HepG2 (cell line): ENCODE data around the gene PAX4. TPM values are rescaled to one million over a fixed set of nuclear protein-coding genes. Genes with fewer than 3 reads are reported as not detected.

Experiments
- ATF7 ChIP-seq, 2 experiments: fragments of 450-650 bp in 1 of 2; sonication (generic) in 1 of 2; formaldehyde crosslinking in 1 of 2; IDR thresholded peaks; 2 replicates each; pipeline versions ENCODE4 v1.4.0 to v1.6.1; 2016 to 2020; ENCODE audit warnings: antibody characterized with exemption in 1 of 2, mild to moderate bottlenecking in 1 of 2, missing genetic modification reagents in 1 of 2
- CCAR2 ChIP-seq: fragments of 200-400 bp; formaldehyde crosslinking; optimal IDR thresholded peaks from 2 replicates; pipeline ENCODE3; 2018; ENCODE audit warnings: low read depth, mild to moderate bottlenecking, low read length, moderate library complexity
- HNF4A ChIP-seq: sonication (generic); formaldehyde crosslinking; IDR thresholded peaks from 2 replicates; pipeline ENCODE4 v1.4.0; 2020; ENCODE audit warnings: missing genetic modification reagents
- NFKB2 ChIP-seq: sonication (generic); formaldehyde crosslinking; IDR thresholded peaks from 2 replicates; pipeline ENCODE4 v1.4.0; 2020; ENCODE audit warnings: missing genetic modification reagents, borderline replicate concordance
- NFRKB ChIP-seq: fragments of 450-650 bp; IDR thresholded peaks from 2 replicates; pipeline ENCODE4 v1.6.1; 2017
- PAF1 ChIP-seq: IDR thresholded peaks from 2 replicates; pipeline ENCODE4 v1.6.1; 2016; ENCODE audit warnings: missing genetic modification reagents, missing compliant biosample characterization
- RXRB ChIP-seq: IDR thresholded peaks from 2 replicates; pipeline ENCODE4 v1.6.1; 2016; ENCODE audit warnings: borderline replicate concordance, missing genetic modification reagents, missing compliant biosample characterization
- SOX13 ChIP-seq, 3 experiments: fragments of 450-650 bp in 1 of 3; sonication (generic) in 1 of 3; formaldehyde crosslinking in 1 of 3; IDR thresholded peaks in 2 of 3; conservative IDR thresholded peaks in 1 of 3; 2 replicates each; pipeline versions ENCODE4 v1.5.0 to v1.6.1; 2016 to 2020; ENCODE audit warnings: antibody characterized with exemption in 1 of 3, mild to moderate bottlenecking in 1 of 3, missing compliant biosample characterization in 1 of 3, missing genetic modification reagents in 1 of 3, moderate library complexity in 1 of 3
- U2AF2 ChIP-seq: fragments of 200-400 bp; formaldehyde crosslinking; IDR thresholded peaks from 2 replicates; pipeline ENCODE4 v1.6.1; 2017; ENCODE audit warnings: low read depth, mild to moderate bottlenecking, low read length
- ZBTB7A ChIP-seq: sonication (generic); formaldehyde crosslinking; IDR thresholded peaks from 2 replicates; pipeline ENCODE4 v1.8.0; 2022; ENCODE audit warnings: mild to moderate bottlenecking, missing genetic modification reagents
- ZEB1 ChIP-seq: IDR thresholded peaks from 2 replicates; pipeline ENCODE4 v1.6.1; 2012; ENCODE audit warnings: mild to moderate bottlenecking, low read depth, inconsistent platforms; ENCODE audit not compliant: insufficient replicate concordance
- ZFAT ChIP-seq: sonication (generic); formaldehyde crosslinking; conservative IDR thresholded peaks from 2 replicates; pipeline ENCODE4 v1.8.1; 2023; ENCODE audit warnings: missing genetic modification reagents, inconsistent platforms
- ZNF512B ChIP-seq: sonication (generic); formaldehyde crosslinking; IDR thresholded peaks from 2 replicates; pipeline ENCODE4 v1.5.1; 2020; ENCODE audit warnings: missing genetic modification reagents, mild to moderate bottlenecking, borderline replicate concordance
- ZNF598 ChIP-seq: sonication (generic); formaldehyde crosslinking; IDR thresholded peaks from 2 replicates; pipeline ENCODE4 v1.5.1; 2020; ENCODE audit warnings: mild to moderate bottlenecking, missing genetic modification reagents, borderline replicate concordance
- ZNF614 ChIP-seq: IDR thresholded peaks from 2 replicates; pipeline ENCODE4 v1.6.1; 2018; ENCODE audit warnings: missing biosample characterization, missing genetic modification reagents, inconsistent platforms, borderline replicate concordance
- ZNF790 ChIP-seq: sonication (generic); formaldehyde crosslinking; IDR thresholded peaks from 2 replicates; pipeline ENCODE4 v1.8.0; 2022; ENCODE audit warnings: missing genetic modification reagents, mild to moderate bottlenecking, borderline replicate concordance
- ZNF879 ChIP-seq: sonication (generic); formaldehyde crosslinking; IDR thresholded peaks from 2 replicates; pipeline ENCODE4 v1.8.1; 2023; ENCODE audit warnings: missing genetic modification reagents
- polyA plus RNA-seq, 8 experiments: library from polyadenylated mRNA; depleted of rRNA in 3 of 8; stranded (reverse) in 7 of 8; unstranded in 1 of 8; fragments of >200 nt; fragmentation: Illumina TruSeq in 4 of 8; extraction: Trizol in 4 of 8; gene quantifications; 2 replicates each; pipeline versions ENCODE4 v1.2.1 to v1.2.3, GENCODE V29; 2011 to 2016; ENCODE audit warnings: low read depth in 4 of 8, missing spikeins in 1 of 8, mixed read lengths in 1 of 8; ENCODE audit not compliant: insufficient read depth in 1 of 8
- total RNA-seq, 5 experiments: library from RNA; depleted of rRNA; stranded (reverse); fragments of >200 nt; fragmentation: Illumina TruSeq; extraction: Trizol; gene quantifications; 2 replicates each; pipeline ENCODE4 v1.2.3, GENCODE V29; 2016; ENCODE audit warnings: low read depth in 1 of 5
- TF ChIP-seq, protein P1 (sequence below): IDR thresholded peaks from 2 replicates; pipeline ENCODE4 v1.6.1; 2016; ENCODE audit warnings: low read depth, borderline replicate concordance
- TF ChIP-seq, protein P2 (sequence below): sonication (generic); formaldehyde crosslinking; IDR thresholded peaks from 2 replicates; pipeline ENCODE4 v1.5.1; 2020; ENCODE audit warnings: mild to moderate bottlenecking, missing genetic modification reagents, moderate library complexity

The PAX4 gene
- total and polyA plus RNA-seq, 2 of the 13 experiments (the other 11 are each of a cell fraction or from before 2014, with no cell fraction given) = not detected

DNA sequence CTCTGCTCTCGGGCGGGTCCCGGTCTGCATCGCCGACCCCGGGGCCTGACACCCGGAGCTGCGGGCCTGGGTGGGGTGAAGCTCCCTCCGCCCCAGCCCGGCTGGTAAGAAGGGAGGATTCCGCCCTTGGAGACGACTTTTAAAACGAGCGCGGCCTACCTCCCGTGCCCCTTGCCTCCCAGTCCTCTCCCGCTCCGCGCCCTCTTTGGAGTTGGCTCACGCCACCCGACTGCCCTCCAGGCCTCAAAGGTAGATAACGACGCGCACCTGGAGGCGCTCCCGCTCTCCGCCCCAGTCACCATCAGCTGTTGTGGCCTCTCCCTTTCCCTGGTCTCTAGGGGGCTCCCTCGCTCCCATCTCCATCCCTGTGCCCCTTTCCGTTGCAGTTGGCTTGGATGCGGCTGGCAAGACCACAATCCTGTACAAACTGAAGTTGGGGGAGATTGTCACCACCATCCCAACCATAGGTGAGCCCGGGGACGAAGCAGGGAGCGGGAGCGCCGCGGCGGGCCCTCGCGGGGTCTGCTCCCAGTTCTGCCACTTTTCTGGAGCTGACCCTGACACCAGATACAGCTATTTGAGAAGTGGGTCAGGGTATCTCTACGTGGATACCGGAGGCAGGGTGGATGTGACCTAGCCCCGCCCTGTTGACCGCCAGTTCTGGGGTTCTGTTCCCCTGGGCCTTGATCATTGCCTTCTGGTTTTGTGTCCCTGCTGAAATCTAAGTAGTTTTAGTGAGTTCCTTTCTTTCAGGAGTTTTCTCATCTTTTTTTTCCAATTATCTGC, 29.1 kb downstream of the PAX4 start (continued):
- no peak for TF ChIP-seq ZFAT (CRISPR knock-in tag)
- TF ChIP-seq, protein P1, sequence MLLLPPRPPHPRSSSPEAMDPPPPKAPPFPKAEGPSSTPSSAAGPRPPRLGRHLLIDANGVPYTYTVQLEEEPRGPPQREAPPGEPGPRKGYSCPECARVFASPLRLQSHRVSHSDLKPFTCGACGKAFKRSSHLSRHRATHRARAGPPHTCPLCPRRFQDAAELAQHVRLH = 0 out of 2 replicates have a peak, but pooled peaks have one; percentile 23
- TF ChIP-seq ZNF614 = no peak
- no peak for TF ChIP-seq CCAR2
- peak; percentile 60; the same call in 1 of the 2 replicates for TF ChIP-seq NFKB2
- no peak for TF ChIP-seq ZNF790 (CRISPR knock-in tag)
- 0 out of 2 replicates have a peak, but pooled peaks have one; percentile 5 for TF ChIP-seq ZBTB7A (CRISPR knock-in tag)
- TF ChIP-seq ZNF598 (CRISPR knock-in tag) = peak; percentile 14; the same call in 1 of the 2 replicates
- no peak for TF ChIP-seq ZNF879 (CRISPR knock-in tag)
- no peak for TF ChIP-seq HNF4A (CRISPR knock-in tag)
- TF ChIP-seq RXRB (CRISPR knock-in tag) = no peak
- TF ChIP-seq PAF1 (CRISPR knock-in tag) = no peak
- no peak for TF ChIP-seq ZNF512B (CRISPR knock-in tag)
- no peak for TF ChIP-seq SOX13 (IDR thresholded peaks at IDR 0.05)
- TF ChIP-seq SOX13 (CRISPR knock-in tag; conservative IDR thresholded peaks at IDR 0.05 in 1 of 2, IDR thresholded peaks at IDR 0.05 in 1 of 2) = 0 out of 4 replicates have a peak, but pooled peaks of 1 of the 2 experiments have one; percentile 7
- TF ChIP-seq, protein P2, sequence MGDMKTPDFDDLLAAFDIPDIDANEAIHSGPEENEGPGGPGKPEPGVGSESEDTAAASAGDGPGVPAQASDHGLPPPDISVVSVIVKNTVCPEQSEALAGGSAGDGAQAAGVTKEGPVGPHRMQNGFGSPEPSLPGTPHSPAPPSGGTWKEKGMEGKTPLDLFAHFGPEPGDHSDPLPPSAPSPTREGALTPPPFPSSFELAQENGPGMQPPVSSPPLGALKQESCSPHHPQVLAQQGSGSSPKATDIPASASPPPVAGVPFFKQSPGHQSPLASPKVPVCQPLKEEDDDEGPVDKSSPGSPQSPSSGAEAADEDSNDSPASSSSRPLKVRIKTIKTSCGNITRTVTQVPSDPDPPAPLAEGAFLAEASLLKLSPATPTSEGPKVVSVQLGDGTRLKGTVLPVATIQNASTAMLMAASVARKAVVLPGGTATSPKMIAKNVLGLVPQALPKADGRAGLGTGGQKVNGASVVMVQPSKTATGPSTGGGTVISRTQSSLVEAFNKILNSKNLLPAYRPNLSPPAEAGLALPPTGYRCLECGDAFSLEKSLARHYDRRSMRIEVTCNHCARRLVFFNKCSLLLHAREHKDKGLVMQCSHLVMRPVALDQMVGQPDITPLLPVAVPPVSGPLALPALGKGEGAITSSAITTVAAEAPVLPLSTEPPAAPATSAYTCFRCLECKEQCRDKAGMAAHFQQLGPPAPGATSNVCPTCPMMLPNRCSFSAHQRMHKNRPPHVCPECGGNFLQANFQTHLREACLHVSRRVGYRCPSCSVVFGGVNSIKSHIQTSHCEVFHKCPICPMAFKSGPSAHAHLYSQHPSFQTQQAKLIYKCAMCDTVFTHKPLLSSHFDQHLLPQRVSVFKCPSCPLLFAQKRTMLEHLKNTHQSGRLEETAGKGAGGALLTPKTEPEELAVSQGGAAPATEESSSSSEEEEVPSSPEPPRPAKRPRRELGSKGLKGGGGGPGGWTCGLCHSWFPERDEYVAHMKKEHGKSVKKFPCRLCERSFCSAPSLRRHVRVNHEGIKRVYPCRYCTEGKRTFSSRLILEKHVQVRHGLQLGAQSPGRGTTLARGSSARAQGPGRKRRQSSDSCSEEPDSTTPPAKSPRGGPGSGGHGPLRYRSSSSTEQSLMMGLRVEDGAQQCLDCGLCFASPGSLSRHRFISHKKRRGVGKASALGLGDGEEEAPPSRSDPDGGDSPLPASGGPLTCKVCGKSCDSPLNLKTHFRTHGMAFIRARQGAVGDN (CRISPR knock-in tag) = peak; percentile 78
- no peak for TF ChIP-seq NFRKB
- TF ChIP-seq ATF7 (IDR thresholded peaks at IDR 0.05) = no peak
- no peak for TF ChIP-seq ATF7 (CRISPR knock-in tag; IDR thresholded peaks at IDR 0.05)
- TF ChIP-seq ZEB1 = peak; percentile 82
- no peak for TF ChIP-seq U2AF2
